H1 (cell line): ENCODE results near the gene RNF166. TPM values are rescaled to one million over a fixed set of nuclear protein-coding genes. Genes with fewer than 3 reads are reported as not detected.

ENCODE experiments used
- CTCF ChIA-PET: fragments of 300-600 bp; sonication (Branson Sonifier 250); formaldehyde crosslinking; loops from one replicate; lab custom pipeline; 2021; ENCODE audit not compliant: partially characterized antibody; lab: Charles Lee
- POLR2A ChIA-PET: fragments of 300-600 bp; sonication (Branson Sonifier 250); formaldehyde crosslinking; loops from one replicate; lab custom pipeline; 2021; ENCODE audit warnings: inconsistent platforms; ENCODE audit not compliant: partially characterized antibody; lab: Charles Lee
- DNase-seq, 2 experiments: peaks; one replicate each; pipeline versions ENCODE4 v3.0.0 to v3.0.0-alpha.2; 2010 to 2022; ENCODE audit warnings: low spot score in 2 of 2, low read depth in 1 of 2, mixed read lengths in 1 of 2
- FAIRE-seq: peaks from 2 replicates; lab custom pipeline; 2011; peaks lifted over from hg19 to GRCh38; lab: Jason Lieb, UNC
- H2AFZ ChIP-seq: 2 replicates; pipeline ENCODE4 v1.8.1; 2012; ENCODE audit warnings: low read length, inconsistent platforms
- H2AK5ac ChIP-seq: 2 replicates; pipeline ENCODE4 v1.6.1; 2013; ENCODE audit warnings: low read depth, low read length
- H2BK120ac ChIP-seq: replicated peaks from 2 replicates; pipeline ENCODE3; 2013; ENCODE audit warnings: low read depth, low read length, inconsistent platforms
- H2BK12ac ChIP-seq: 2 replicates; pipeline ENCODE4 v1.6.1; 2013; ENCODE audit warnings: low read depth, low read length
- H2BK15ac ChIP-seq: 2 replicates; pipeline ENCODE4 v1.6.1; 2013; ENCODE audit warnings: low read length
- H2BK20ac ChIP-seq: 2 replicates; pipeline ENCODE4 v1.6.1; 2013; ENCODE audit warnings: low read length
- H2BK5ac ChIP-seq: 2 replicates; pipeline ENCODE4 v1.6.1; 2013; ENCODE audit warnings: low read depth, low read length
- H3K14ac ChIP-seq: 2 replicates; pipeline ENCODE4 v1.6.1; 2013; ENCODE audit warnings: inconsistent platforms; ENCODE audit not compliant: insufficient read length
- H3K18ac ChIP-seq: 2 replicates; pipeline ENCODE4 v1.6.1; 2013; ENCODE audit warnings: low read length; ENCODE audit errors: extremely low read depth
- H3K23ac ChIP-seq: 2 replicates; pipeline ENCODE4 v1.6.1; 2013; ENCODE audit warnings: inconsistent platforms; ENCODE audit not compliant: insufficient read length
- H3K23me2 ChIP-seq: 2 replicates; pipeline ENCODE4 v1.6.1; 2013; ENCODE audit warnings: low read depth, low read length
- H3K27ac ChIP-seq: 2 replicates; pipeline ENCODE4 v1.6.1; 2011; ENCODE audit warnings: low read depth, low read length, inconsistent platforms
- H3K27me3 ChIP-seq, 4 experiments: replicated peaks in 1 of 4; 1 replicate in 1 of 4; 2 replicates in 3 of 4; pipeline versions ENCODE4 v1.6.1 to v1.8.1; 2011 to 2013; ENCODE audit warnings: low read length in 3 of 4, mild to moderate bottlenecking in 3 of 4, inconsistent platforms in 2 of 4, mixed read lengths in 2 of 4, moderate library complexity in 1 of 4; ENCODE audit not compliant: control insufficient read depth in 3 of 4, insufficient read depth in 3 of 4; ENCODE audit errors: extremely low read depth in 1 of 4
- H3K36me3 ChIP-seq, 4 experiments: 2 replicates each; pipeline versions ENCODE4 v1.6.1 to v1.8.1; 2011 to 2013; ENCODE audit warnings: mild to moderate bottlenecking in 4 of 4, low read length in 3 of 4, moderate library complexity in 2 of 4, control low read depth in 1 of 4, inconsistent platforms in 1 of 4; ENCODE audit not compliant: insufficient read depth in 4 of 4, control insufficient read depth in 2 of 4
- H3K4ac ChIP-seq: replicated peaks from 2 replicates; pipeline ENCODE3; 2013; ENCODE audit warnings: low read length, low read depth, mixed read lengths, inconsistent platforms; ENCODE audit not compliant: insufficient read length
- H3K4me1 ChIP-seq, 4 experiments: replicated peaks in 1 of 4; 1 replicate in 1 of 4; 2 replicates in 3 of 4; pipeline versions ENCODE4 v1.6.1 to v1.8.1; 2011 to 2013; ENCODE audit warnings: low read length in 3 of 4, inconsistent platforms in 2 of 4, mixed read lengths in 1 of 4; ENCODE audit not compliant: insufficient read depth in 4 of 4, control insufficient read depth in 3 of 4
- H3K4me2 ChIP-seq, 2 experiments: 2 replicates each; pipeline versions ENCODE4 v1.6.1 to v1.8.1; 2011 to 2013; ENCODE audit warnings: low read depth in 2 of 2, low read length in 2 of 2, control low read depth in 1 of 2, inconsistent platforms in 1 of 2, mild to moderate bottlenecking in 1 of 2; ENCODE audit not compliant: insufficient read depth in 1 of 2
- H3K4me3 ChIP-seq, 4 experiments: fragments of 200-600, 300-600 bp in 1 of 4; sonication (generic), shearing (Covaris generic), sonication (Bioruptor Twin) in 1 of 4; 2 replicates each; pipeline versions ENCODE4 v1.5.1 to v1.8.1; 2011 to 2016; ENCODE audit warnings: low read length in 4 of 4, low read depth in 3 of 4, control low read depth in 2 of 4, inconsistent platforms in 2 of 4, mild to moderate bottlenecking in 2 of 4, mixed read lengths in 1 of 4, moderate library complexity in 1 of 4; ENCODE audit not compliant: insufficient read depth in 2 of 4; ENCODE audit errors: extremely low read depth in 1 of 4
- H3K56ac ChIP-seq: replicated peaks from 2 replicates; pipeline ENCODE3; 2013; ENCODE audit warnings: low read depth, mild to moderate bottlenecking, mixed read lengths, low read length, inconsistent platforms; ENCODE audit not compliant: insufficient read length
- H3K79me1 ChIP-seq: 2 replicates; pipeline ENCODE4 v1.6.1; 2013; ENCODE audit warnings: low read depth, low read length, control low read depth
- H3K79me2 ChIP-seq, 2 experiments: 2 replicates each; pipeline versions ENCODE4 v1.6.1 to v1.8.1; 2012 to 2013; ENCODE audit warnings: low read length in 2 of 2, mild to moderate bottlenecking in 2 of 2, inconsistent platforms in 1 of 2; ENCODE audit not compliant: insufficient read depth in 2 of 2, control insufficient read depth in 1 of 2
- H3K9ac ChIP-seq, 4 experiments: replicated peaks in 1 of 4; 1 replicate in 1 of 4; 2 replicates in 3 of 4; pipeline versions ENCODE4 v1.6.1 to v1.8.1; 2011 to 2013; ENCODE audit warnings: low read depth in 3 of 4, low read length in 3 of 4, control low read depth in 2 of 4, mild to moderate bottlenecking in 2 of 4, moderate library complexity in 2 of 4, inconsistent platforms in 1 of 4; ENCODE audit errors: extremely low read depth in 1 of 4
- H3K9me3 ChIP-seq, 2 experiments: 2 replicates each; pipeline versions ENCODE4 v1.6.1 to v1.8.1; 2012 to 2013; ENCODE audit warnings: mild to moderate bottlenecking in 2 of 2, moderate library complexity in 2 of 2, control low read depth in 1 of 2, inconsistent platforms in 1 of 2, low read depth in 1 of 2, low read length in 1 of 2, mixed read lengths in 1 of 2; ENCODE audit not compliant: insufficient read depth in 2 of 2
- H4K20me1 ChIP-seq, 2 experiments: replicated peaks in 1 of 2; 2 replicates each; pipeline versions ENCODE3 to v1.8.1; 2011 to 2013; ENCODE audit warnings: inconsistent platforms in 2 of 2, low read length in 2 of 2, mild to moderate bottlenecking in 1 of 2; ENCODE audit not compliant: insufficient read depth in 2 of 2, control insufficient read depth in 1 of 2
- H4K5ac ChIP-seq: 2 replicates; pipeline ENCODE4 v1.6.1; 2013; ENCODE audit warnings: low read length, low read depth, mixed read lengths, inconsistent platforms; ENCODE audit not compliant: insufficient read length
- H4K8ac ChIP-seq: 2 replicates; pipeline ENCODE4 v1.8.0; 2013; ENCODE audit warnings: mild to moderate bottlenecking, moderate library complexity, low read length, inconsistent platforms; ENCODE audit not compliant: insufficient read depth; ENCODE audit errors: extremely low read depth
- H4K91ac ChIP-seq: replicated peaks from 2 replicates; pipeline ENCODE3; 2013; ENCODE audit warnings: low read length, mixed read lengths, inconsistent platforms; ENCODE audit not compliant: insufficient read length
- CBX5 ChIP-seq: fragments of 300-800, 300-1000 bp; sonication (generic); IDR thresholded peaks from 2 replicates; pipeline ENCODE4 v1.7.1; 2016; ENCODE audit warnings: antibody characterized with exemption, low read length, low read depth
- CTBP2 ChIP-seq: IDR thresholded peaks from 2 replicates; pipeline ENCODE4 v1.7.0; 2011; ENCODE audit warnings: borderline replicate concordance, mild to moderate bottlenecking, moderate library complexity, mixed read lengths, low read length; ENCODE audit not compliant: insufficient read depth, insufficient read length
- EGR1 ChIP-seq: IDR thresholded peaks from 2 replicates; pipeline ENCODE4 v1.6.1; 2011; ENCODE audit warnings: low read depth, low read length, borderline replicate concordance
- RAD21 ChIP-seq, 2 experiments: IDR thresholded peaks in 1 of 2; conservative IDR thresholded peaks in 1 of 2; 2 replicates each; pipeline ENCODE4 v1.6.1; 2011; ENCODE audit warnings: low read depth in 2 of 2, low read length in 2 of 2, improper control_type of control experiment in 1 of 2, inconsistent platforms in 1 of 2, mild to moderate bottlenecking in 1 of 2, moderate library complexity in 1 of 2
- RFX5 ChIP-seq: IDR thresholded peaks from 2 replicates; pipeline ENCODE4 v1.6.1; 2011; ENCODE audit warnings: low read depth, low read length, improper control_type of control experiment, borderline replicate concordance
- RXRA ChIP-seq: IDR thresholded peaks from 2 replicates; pipeline ENCODE4 v1.6.1; 2011; ENCODE audit warnings: low read depth, mild to moderate bottlenecking, low read length, moderate library complexity; ENCODE audit not compliant: insufficient read depth
- SIRT6 ChIP-seq: IDR thresholded peaks from one replicate; pipeline ENCODE4 v1.7.1; 2012; ENCODE audit warnings: low read length, inconsistent platforms
- SP1 ChIP-seq: IDR thresholded peaks from 2 replicates; pipeline ENCODE4 v1.6.1; 2011; ENCODE audit warnings: low read depth, low read length
- SP4 ChIP-seq: IDR thresholded peaks from 2 replicates; pipeline ENCODE4 v1.6.1; 2012; ENCODE audit warnings: low read length, inconsistent platforms
- YY1 ChIP-seq: IDR thresholded peaks from 2 replicates; pipeline ENCODE4 v1.6.1; 2011; ENCODE audit warnings: low read depth, mild to moderate bottlenecking, low read length
- ZNF274 ChIP-seq: IDR thresholded peaks from 2 replicates; pipeline ENCODE4 v1.7.0; 2012; ENCODE audit warnings: low read length, borderline replicate concordance; ENCODE audit errors: extremely low read depth
- WGBS, 2 experiments: shearing (Covaris generic) in 1 of 2; methylation state at CpG; one replicate each; pipeline versions ENCODE4 v1.1.6 to v1.1.7; 2013 to 2015; ENCODE audit warnings: low lambda C conversion rate in 2 of 2, mixed read lengths in 2 of 2, inconsistent platforms in 1 of 2, low coverage in 1 of 2, missing lambda C conversion rate in 1 of 2; ENCODE audit not compliant: insufficient replicate concordance in 2 of 2, insufficient coverage in 1 of 2, insufficient read length in 1 of 2; ENCODE audit errors: extremely low coverage in 1 of 2, missing lambda C conversion rate in 1 of 2; 5-methylcytosine and 5-hydroxymethylcytosine counted together
- polyA plus RNA-seq, 7 experiments: library from polyadenylated mRNA; depleted of rRNA in 3 of 7; stranded (reverse) in 5 of 7; unstranded in 2 of 7; fragments of >200 nt in 5 of 7; fragments of 200-250 nt in 2 of 7; gene quantifications; 1 replicate in 5 of 7; 2 replicates in 1 of 7; 4 replicates in 1 of 7; pipeline versions ENCODE4 v1.2.1 to v1.2.3, GENCODE V29; 2011 to 2013; ENCODE audit warnings: missing spikeins in 2 of 7, mixed read lengths in 2 of 7
- total RNA-seq: library from RNA; stranded (reverse); fragmentation: NEBNext Ultra II Directional; extraction: Animal tissue kit (Norgen Biotek cat#: 25700); gene quantifications from 2 replicates; pipeline ENCODE4 v1.2.1, GENCODE V29; 2021
- TF ChIP-seq, protein P1 (sequence below): IDR thresholded peaks from 2 replicates; pipeline ENCODE4 v1.6.1; 2012; ENCODE audit warnings: low read length, inconsistent platforms

Gene RNF166
- total and polyA plus RNA-seq, 2 of the 8 experiments (the other 6 are each of a cell fraction or from before 2014, with no cell fraction given), result 29.8 to 31.2 TPM

DNA sequence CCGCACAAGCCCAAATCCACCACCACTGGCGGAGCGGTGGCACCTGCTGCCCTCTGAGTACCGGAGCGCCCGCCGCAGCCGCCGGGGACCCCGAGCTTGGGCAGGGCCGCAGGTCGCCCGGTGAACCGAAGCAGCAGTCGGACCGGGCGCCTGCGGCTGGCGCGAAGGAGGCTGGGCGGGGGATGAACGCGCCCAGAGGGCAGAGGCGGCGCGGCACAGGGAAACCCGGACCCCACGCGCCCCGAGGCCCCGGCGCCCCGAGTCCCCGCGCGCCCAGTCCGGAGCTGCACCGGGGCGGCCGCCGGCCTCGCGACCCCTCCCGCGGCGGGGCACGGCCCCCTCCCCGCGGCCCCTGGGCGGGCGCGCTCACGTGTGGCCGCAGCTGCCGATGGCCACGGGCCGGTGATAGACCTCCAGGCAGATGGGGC, 393 bp downstream of the RNF166 start:
- H3K23ac ChIP-seq, result no peak overlapping the region
- no peak overlapping the region for H2BK120ac ChIP-seq
- no peak overlapping the region for H2AK5ac ChIP-seq
- ChIA-PET POLR2A (interaction anchor here (1.1 to 2.3 kb wide), 3 partner anchors 9 to 21 kb away, joined by 5 to 8 read pairs (median 6); partner anchors contain the start of gene SNAI3), CTCF (interaction anchor here (0.8 to 3.3 kb wide), 7 partner anchors 10 to 57 kb away, joined by 3 to 14 read pairs (median 5); no protein-coding TSS in a partner anchor)
- peak overlapping the region; percentile 69 to 98 for H3K4me2 ChIP-seq
- 4% methylated on average over 28 of the region's 57 CpGs; no CpG with 5 or more reads in 1 of the 2 experiments for WGBS, 2 experiments
- H4K5ac ChIP-seq, result no peak overlapping the region
- FAIRE-seq (no peak), DNase-seq (no peak)
- H2BK12ac ChIP-seq, result no peak overlapping the region
- H3K36me3 ChIP-seq, result no peaks in the 10 kb centered on the region
- no peak overlapping the region for H2BK5ac ChIP-seq
- H2AFZ ChIP-seq, result no peak overlapping the region
- H4K8ac ChIP-seq, result peak overlapping the region; percentile 79
- H3K18ac ChIP-seq, result no peak overlapping the region
- peaks cover 1 to 4% of the 10 kb centered on the region in 2 experiments for H4K20me1 ChIP-seq
- H3K27me3 ChIP-seq, result no peaks in the 10 kb centered on the region
- no peak overlapping the region for H3K4ac ChIP-seq
- no peak overlapping the region for H3K14ac ChIP-seq
- no peak overlapping the region for H4K91ac ChIP-seq
- H3K9ac ChIP-seq, result peak overlapping the region; percentile 55 to 94 (median 84); a peak in 6 of 7 replicates
- H2BK15ac ChIP-seq, result no peak overlapping the region
- H3K9me3 ChIP-seq, result no peaks in the 10 kb centered on the region
- H3K79me2 ChIP-seq, result peaks cover 0 to 39% of the 10 kb centered on the region in 2 experiments; a peak in 2 of 4 replicates
- H3K56ac ChIP-seq, result no peak overlapping the region
- H3K79me1 ChIP-seq, result peaks cover 12% of the 10 kb centered on the region
- H3K4me3 ChIP-seq, result peak overlapping the region; percentile 86 to 100 (median 92)
- H2BK20ac ChIP-seq, result no peak overlapping the region
- H3K4me1 ChIP-seq, result peaks cover 0 to 6% (median 3%) of the 10 kb centered on the region in 4 experiments; a peak in 4 of 7 replicates
- peaks cover 15% of the 10 kb centered on the region; the same call in 1 of the 2 replicates for H3K23me2 ChIP-seq
- H3K27ac ChIP-seq, result no peak overlapping the region; the same call in 1 of the 2 replicates
- no peak for TF ChIP-seq SIRT6
- TF ChIP-seq ZNF274, result no peak
- no peak for TF ChIP-seq SP4
- TF ChIP-seq RAD21 (IDR thresholded peaks at IDR 0.05 in 1 of 2, conservative IDR thresholded peaks at IDR 0.05 in 1 of 2; ENCODE audit: low read depth in 2 of 2, low read length in 2 of 2), result no peak
- TF ChIP-seq YY1, result no peak
- no peak for TF ChIP-seq SP1
- TF ChIP-seq, protein P1, sequence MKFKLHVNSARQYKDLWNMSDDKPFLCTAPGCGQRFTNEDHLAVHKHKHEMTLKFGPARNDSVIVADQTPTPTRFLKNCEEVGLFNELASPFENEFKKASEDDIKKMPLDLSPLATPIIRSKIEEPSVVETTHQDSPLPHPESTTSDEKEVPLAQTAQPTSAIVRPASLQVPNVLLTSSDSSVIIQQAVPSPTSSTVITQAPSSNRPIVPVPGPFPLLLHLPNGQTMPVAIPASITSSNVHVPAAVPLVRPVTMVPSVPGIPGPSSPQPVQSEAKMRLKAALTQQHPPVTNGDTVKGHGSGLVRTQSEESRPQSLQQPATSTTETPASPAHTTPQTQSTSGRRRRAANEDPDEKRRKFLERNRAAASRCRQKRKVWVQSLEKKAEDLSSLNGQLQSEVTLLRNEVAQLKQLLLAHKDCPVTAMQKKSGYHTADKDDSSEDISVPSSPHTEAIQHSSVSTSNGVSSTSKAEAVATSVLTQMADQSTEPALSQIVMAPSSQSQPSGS, result no peak
- TF ChIP-seq CBX5, result no peak
- no peak for TF ChIP-seq RFX5
- TF ChIP-seq CTBP2, result no peak
- no peak for TF ChIP-seq EGR1
- TF ChIP-seq RXRA, result no peak
